T-helper 1 cell treated with Interleukin-12 subunit alpha and Interleukin-12 subunit beta and Interleukin-4 antibody, amounts not matched to agents 30 μg/mL and 1 μg/mL, for 36 hours (primary cell): ENCODE results near the gene RPP40.

ENCODE experiments used
- H3K27ac Mint-ChIP-seq: one replicate; pipeline ENCODE4 v1.8.0; 2021; ENCODE audit warnings: mild to moderate bottlenecking, mixed read lengths
- H3K27me3 Mint-ChIP-seq: one replicate; pipeline ENCODE4 v1.8.0; 2021; ENCODE audit warnings: low read depth, mixed read lengths
- H3K36me3 Mint-ChIP-seq: one replicate; pipeline ENCODE4 v1.8.0; 2021; ENCODE audit warnings: low read depth, mixed read lengths
- H3K4me1 Mint-ChIP-seq: one replicate; pipeline ENCODE4 v1.8.0; 2021; ENCODE audit warnings: low read depth, mixed read lengths
- H3K4me3 Mint-ChIP-seq: one replicate; pipeline ENCODE4 v1.8.0; 2021; ENCODE audit warnings: mild to moderate bottlenecking, moderate library complexity, mixed read lengths
- H3K9me3 Mint-ChIP-seq: one replicate; pipeline ENCODE4 v1.8.0; 2021; ENCODE audit warnings: mixed read lengths

The RPP40 gene

DNA sequence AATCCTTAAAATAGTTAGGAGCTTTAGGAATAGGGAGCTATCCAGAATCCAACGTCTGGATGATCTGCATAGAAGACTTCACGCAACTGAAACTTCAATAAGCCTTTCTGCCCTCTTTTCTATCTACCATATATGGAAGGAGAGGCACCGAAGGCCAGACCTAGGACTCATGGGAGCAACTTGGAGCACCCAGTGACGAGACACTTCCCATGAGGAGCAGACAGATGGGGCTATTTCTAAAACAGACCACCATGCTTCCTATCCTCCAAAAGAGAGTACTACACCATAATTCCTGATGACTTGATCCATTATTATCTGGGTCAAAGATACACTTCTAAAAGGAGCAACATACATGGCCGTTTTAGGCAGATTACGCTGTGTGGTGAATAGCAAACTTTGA, 6.0 kb downstream of the RPP40 start:
- H3K9me3 Mint-ChIP-seq: no peaks in the 10 kb centered on the region
- H3K36me3 Mint-ChIP-seq: peaks cover 5% of the 10 kb centered on the region
- no peak overlapping the region for H3K4me3 Mint-ChIP-seq
- no peaks in the 10 kb centered on the region for H3K4me1 Mint-ChIP-seq
- no peak overlapping the region for H3K27ac Mint-ChIP-seq
- no peaks in the 10 kb centered on the region for H3K27me3 Mint-ChIP-seq

DNA sequence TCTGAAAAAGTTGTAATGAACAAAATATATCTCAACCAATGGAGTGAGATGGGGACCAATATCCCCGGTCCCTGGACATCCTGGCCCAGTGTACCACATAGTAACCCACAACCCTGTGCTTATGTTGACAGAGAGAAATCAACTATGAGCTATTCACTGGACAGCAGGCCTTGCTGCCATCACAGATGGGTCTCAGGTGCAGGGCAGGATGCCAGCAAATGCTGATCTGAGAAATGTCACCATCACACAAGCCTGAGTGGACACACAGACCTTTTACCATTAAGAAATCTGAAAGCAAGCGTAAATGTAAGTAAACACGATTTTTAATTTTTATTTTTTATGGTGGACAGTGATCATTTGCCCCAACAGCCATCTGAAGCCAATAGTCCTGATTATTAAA, 9.1 kb downstream of the RPP40 start:
- H3K9me3 Mint-ChIP-seq: no peaks in the 10 kb centered on the region
- H3K4me3 Mint-ChIP-seq: no peak overlapping the region
- H3K27me3 Mint-ChIP-seq: no peaks in the 10 kb centered on the region
- H3K27ac Mint-ChIP-seq: no peak overlapping the region
- peaks cover 7% of the 10 kb centered on the region for H3K36me3 Mint-ChIP-seq
- no peaks in the 10 kb centered on the region for H3K4me1 Mint-ChIP-seq

DNA sequence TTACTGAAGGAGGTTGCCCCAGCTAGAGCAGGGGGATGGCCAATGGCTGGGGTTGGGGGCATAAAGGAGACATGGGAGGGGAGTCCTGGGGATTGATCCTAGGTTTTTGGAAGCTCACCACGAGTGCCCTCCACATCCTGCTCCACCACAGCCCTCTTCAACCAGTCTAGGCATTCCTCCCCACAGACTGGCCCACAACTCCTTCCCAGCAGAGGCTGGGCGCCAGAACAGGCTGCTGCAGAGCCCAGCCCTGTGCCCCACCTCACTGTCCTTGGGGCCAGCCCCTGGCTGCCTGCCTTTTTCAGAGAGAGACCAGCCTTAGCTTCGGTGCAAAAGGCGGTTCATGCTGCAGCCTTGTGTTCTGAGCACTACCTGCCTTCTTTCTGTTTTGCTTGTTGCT, 16.4 kb downstream of the RPP40 start:
- H3K4me3 Mint-ChIP-seq: no peak overlapping the region
- H3K27ac Mint-ChIP-seq: no peak overlapping the region
- H3K9me3 Mint-ChIP-seq: no peaks in the 10 kb centered on the region
- no peaks in the 10 kb centered on the region for H3K4me1 Mint-ChIP-seq
- peaks cover 2% of the 10 kb centered on the region for H3K36me3 Mint-ChIP-seq
- H3K27me3 Mint-ChIP-seq: no peaks in the 10 kb centered on the region

DNA sequence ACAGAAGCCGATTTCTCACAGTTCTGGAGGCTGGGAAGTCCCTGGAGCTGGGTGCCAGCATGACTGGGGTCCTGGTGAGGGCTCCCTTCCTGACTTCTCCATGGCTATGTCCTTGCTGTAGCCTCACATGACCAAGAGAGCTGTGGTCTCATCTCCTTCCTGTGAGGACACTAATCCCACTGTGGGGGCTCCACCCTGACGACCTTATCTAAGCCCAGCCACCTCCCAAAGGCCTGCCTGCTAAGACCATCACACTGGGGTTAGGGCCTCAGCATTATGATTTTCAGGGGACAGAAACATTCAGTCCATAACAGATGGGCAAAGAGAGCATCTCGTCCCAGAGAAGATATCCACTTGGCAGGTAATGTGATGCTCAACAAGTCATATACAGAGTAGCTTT, 16.8 kb downstream of the RPP40 start:
- H3K27ac Mint-ChIP-seq: no peak overlapping the region
- no peaks in the 10 kb centered on the region for H3K9me3 Mint-ChIP-seq
- H3K4me1 Mint-ChIP-seq: no peaks in the 10 kb centered on the region
- H3K4me3 Mint-ChIP-seq: no peak overlapping the region
- H3K27me3 Mint-ChIP-seq: no peaks in the 10 kb centered on the region
- peaks cover 2% of the 10 kb centered on the region for H3K36me3 Mint-ChIP-seq

DNA sequence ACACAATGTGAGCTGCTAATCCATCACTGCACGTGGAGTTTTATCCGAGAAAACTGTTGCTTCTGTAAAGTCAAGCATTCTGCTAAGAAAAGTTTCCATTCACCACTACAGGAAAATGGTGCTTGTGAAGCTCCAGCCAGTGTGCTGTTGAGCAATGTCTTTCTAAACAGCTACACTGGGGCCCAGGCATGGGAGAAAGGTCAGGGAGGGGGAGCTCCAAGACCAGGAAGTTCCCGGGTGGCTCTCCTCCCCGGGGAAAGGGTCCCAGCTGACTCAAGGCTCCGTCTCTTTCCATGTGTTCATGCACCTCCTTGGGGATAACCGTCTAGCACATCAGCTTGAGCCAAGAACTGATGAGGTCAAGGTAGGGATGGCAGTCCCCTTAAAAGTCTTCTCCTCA, 20.5 kb downstream of the RPP40 start:
- no peak overlapping the region for H3K27ac Mint-ChIP-seq
- H3K27me3 Mint-ChIP-seq: no peaks in the 10 kb centered on the region
- H3K4me1 Mint-ChIP-seq: no peaks in the 10 kb centered on the region
- H3K36me3 Mint-ChIP-seq: no peaks in the 10 kb centered on the region
- H3K9me3 Mint-ChIP-seq: peaks cover 13% of the 10 kb centered on the region
- H3K4me3 Mint-ChIP-seq: no peak overlapping the region

DNA sequence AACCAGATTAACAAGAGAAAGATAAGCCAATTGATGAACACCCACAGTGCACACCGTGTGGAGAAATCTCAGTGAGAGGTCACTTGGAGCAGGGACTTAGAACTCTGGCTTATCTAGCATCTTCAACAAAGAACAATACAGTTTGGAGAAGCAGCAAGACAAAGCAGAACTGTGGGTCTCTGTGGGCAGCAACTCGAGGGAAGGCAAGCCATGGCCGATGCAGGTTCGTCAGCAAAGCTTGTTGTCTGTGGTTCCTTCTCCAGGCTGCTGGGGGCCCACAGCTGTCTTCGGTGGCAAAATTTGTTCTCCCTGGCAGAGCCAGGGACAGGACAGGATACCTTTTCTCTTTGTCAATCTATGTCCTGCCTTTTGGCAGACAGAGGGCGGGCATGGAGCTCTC, 22.1 kb downstream of the RPP40 start:
- no peak overlapping the region for H3K27ac Mint-ChIP-seq
- no peak overlapping the region for H3K4me3 Mint-ChIP-seq
- H3K36me3 Mint-ChIP-seq: no peaks in the 10 kb centered on the region

DNA sequence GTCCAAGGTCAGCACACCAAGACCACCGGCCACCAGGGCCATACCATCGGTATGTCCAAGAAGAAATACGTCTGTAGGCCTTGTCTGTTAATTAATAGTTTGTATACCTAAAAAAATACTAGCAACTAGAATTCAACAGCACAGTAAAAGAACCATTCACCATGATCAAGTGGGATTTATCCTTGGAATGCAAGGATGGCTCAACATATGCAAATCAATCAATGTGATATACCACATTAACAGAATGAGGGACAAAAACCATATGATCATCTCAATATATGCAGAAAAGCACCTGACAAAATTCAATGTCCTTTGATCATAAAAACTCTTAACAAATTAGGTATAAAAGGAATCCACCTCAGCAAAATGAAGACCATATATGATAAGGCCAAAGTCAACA, 24.4 kb downstream of the RPP40 start:
- Mint-ChIP-seq H3K9me3 (peaks cover 13% of the 10 kb centered on the region), H3K27ac (no peak overlapping the region), H3K36me3 (no peaks in the 10 kb centered on the region), H3K4me3 (no peak overlapping the region), H3K4me1 (no peaks in the 10 kb centered on the region), H3K27me3 (no peaks in the 10 kb centered on the region)

More for the DNA sequence above, 22.1 kb downstream of the RPP40 start:
- no peaks in the 10 kb centered on the region for H3K4me1 Mint-ChIP-seq
- H3K9me3 Mint-ChIP-seq: peaks cover 13% of the 10 kb centered on the region
- no peaks in the 10 kb centered on the region for H3K27me3 Mint-ChIP-seq

DNA sequence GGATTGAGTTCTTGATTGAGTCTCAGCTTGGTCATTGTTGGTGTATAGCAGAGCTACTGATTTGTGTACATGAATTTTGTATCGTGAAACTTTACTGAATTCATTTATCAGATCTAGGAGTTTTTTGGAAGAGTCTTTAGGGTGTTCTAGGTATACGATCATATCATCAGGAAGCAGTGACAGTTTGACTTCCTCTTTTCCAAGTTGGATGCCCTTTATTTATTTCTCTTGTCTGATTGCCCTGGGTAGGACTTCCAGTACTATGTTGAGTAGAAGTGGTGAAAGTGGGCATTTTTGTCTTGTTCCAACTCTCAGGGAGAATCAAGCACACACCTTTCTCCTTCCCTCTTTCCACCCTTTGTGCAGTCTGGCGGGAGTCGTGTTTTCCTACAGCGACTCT, 26.4 kb downstream of the RPP40 start:
- Mint-ChIP-seq H3K9me3 (peaks cover 13% of the 10 kb centered on the region), H3K4me1 (no peaks in the 10 kb centered on the region), H3K27me3 (no peaks in the 10 kb centered on the region), H3K27ac (no peak overlapping the region), H3K36me3 (no peaks in the 10 kb centered on the region), H3K4me3 (no peak overlapping the region)

DNA sequence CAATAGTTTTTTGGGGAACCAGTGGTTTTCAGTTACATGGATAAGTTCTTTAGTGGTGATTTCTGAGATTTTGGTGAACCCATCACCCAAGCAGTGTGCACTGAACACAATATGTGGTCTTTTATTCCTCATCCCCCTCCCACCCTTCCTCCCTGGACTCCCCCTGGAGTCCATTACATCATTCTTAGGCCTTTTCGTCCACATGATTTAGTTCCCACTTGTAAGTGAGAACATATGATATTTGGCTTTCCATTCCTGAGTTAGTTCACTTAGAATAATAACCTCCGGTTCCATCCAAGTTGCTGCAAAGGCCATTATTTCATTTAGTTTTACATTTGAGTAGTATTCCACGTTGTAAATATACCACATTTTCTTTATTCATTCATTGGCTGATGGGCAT, 28.3 kb downstream of the RPP40 start:
- no peaks in the 10 kb centered on the region for H3K4me1 Mint-ChIP-seq
- no peak overlapping the region for H3K27ac Mint-ChIP-seq
- H3K27me3 Mint-ChIP-seq: no peaks in the 10 kb centered on the region
- H3K36me3 Mint-ChIP-seq: no peaks in the 10 kb centered on the region
- H3K4me3 Mint-ChIP-seq: no peak overlapping the region
- H3K9me3 Mint-ChIP-seq: peaks cover 9% of the 10 kb centered on the region

DNA sequence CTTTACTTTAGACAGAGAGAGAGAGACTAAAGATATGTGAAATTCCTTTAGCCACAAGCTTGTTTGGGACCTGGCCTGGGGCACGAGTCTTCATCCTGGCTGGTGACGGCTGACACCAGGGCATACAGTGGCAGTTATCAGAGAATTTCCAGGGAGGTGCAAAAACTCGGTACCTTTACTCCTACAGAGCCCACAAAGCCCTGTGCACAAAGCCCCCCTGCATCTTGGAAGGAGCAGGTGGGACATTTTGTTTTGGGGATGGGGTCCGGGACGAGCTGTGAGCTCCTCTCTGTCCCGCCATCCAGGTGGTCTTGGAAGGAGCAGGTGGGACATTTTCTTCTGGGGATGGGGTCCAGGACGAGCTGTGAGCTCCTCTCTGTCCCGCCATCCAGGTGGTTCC, 28.9 kb downstream of the RPP40 start:
- peaks cover 5% of the 10 kb centered on the region for H3K9me3 Mint-ChIP-seq
- no peak overlapping the region for H3K4me3 Mint-ChIP-seq
- H3K36me3 Mint-ChIP-seq: no peaks in the 10 kb centered on the region
- H3K27me3 Mint-ChIP-seq: no peaks in the 10 kb centered on the region
- no peak overlapping the region for H3K27ac Mint-ChIP-seq
- no peaks in the 10 kb centered on the region for H3K4me1 Mint-ChIP-seq

DNA sequence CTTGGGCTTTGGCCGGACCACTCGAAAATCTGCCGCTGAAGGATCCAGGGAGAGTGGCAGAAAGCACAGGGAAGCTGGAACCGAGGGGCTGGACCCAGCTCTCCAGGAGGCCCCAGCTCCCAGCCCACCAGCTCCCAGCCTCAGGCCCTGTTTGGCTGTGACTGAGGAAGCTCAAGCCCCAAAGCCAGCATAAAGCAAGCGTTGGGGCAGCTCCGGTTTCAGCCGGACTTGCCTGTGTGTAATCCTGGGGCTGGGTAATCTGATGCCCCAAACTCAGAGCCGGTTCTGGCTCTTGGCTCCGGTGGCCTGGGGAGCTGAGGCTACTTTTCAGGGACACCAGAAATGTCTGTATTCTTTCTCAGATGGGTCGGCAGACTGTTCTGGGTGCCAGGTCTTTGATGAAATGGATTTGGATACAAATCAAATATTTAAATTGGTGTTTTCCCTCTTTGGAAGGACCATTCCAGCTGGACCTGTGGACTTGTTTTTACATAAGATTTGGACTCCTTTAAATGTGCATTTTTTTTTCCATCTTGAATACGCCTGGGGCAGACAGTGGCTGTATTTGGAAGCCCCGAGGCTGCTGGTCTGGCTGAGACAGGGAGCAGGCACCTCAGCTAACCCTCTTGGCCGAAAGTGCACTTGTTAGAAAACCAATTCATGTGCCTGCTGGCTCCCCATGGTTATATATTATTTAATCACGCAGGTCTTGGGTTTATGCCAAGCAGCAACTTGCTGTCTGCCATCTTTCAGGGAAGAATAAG, 29.7 kb downstream of the RPP40 start:
- Mint-ChIP-seq H3K9me3 (no peaks in the 10 kb centered on the region), H3K36me3 (no peaks in the 10 kb centered on the region), H3K4me1 (no peaks in the 10 kb centered on the region), H3K27ac (no peak overlapping the region), H3K27me3 (no peaks in the 10 kb centered on the region), H3K4me3 (no peak overlapping the region)

DNA sequence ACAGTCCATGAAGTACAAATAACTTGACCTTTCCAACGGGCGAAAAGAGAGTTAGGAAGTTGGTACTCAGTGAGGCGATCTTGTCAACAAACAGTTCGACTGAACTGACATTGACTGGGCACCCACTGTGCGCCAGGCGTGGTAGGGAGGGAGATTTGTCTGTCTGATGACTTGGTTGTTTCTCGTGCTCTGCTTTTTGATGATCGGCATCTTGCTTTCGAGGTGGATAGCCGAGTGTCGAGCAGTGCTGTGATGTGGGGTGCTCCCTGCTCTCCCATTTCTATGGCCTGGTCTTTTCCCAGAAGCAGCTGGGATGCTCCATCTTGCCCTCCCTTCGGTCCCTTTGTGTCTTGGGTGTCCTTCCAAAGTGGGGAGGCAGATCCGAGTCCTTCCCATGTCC, 30.4 kb downstream of the RPP40 start:
- H3K27ac Mint-ChIP-seq: no peak overlapping the region
- H3K4me1 Mint-ChIP-seq: no peaks in the 10 kb centered on the region
- H3K36me3 Mint-ChIP-seq: no peaks in the 10 kb centered on the region
- no peaks in the 10 kb centered on the region for H3K9me3 Mint-ChIP-seq
- no peak overlapping the region for H3K4me3 Mint-ChIP-seq
- H3K27me3 Mint-ChIP-seq: no peaks in the 10 kb centered on the region

DNA sequence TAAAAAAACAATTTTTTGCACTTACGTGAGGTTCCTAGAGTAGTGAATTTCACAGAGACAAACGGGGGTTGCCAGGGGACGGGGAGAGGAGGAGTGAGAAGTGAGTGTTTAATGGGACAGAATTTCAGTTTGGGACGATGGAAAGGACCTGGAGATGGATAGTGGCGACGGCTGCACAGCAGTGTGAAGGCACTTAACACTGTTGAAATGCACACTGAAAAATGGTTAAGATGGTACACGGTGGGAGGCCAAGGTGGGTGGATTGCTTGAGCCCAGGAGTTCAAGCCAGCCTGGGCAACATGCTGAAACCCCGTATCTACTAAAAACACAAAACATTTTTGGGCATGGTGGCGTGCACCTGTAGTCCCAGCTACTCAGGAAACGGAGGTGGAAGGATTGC, 31.4 kb downstream of the RPP40 start:
- no peak overlapping the region for H3K4me3 Mint-ChIP-seq
- no peaks in the 10 kb centered on the region for H3K4me1 Mint-ChIP-seq
- no peaks in the 10 kb centered on the region for H3K27me3 Mint-ChIP-seq
- no peak overlapping the region for H3K27ac Mint-ChIP-seq
- no peaks in the 10 kb centered on the region for H3K9me3 Mint-ChIP-seq
- no peaks in the 10 kb centered on the region for H3K36me3 Mint-ChIP-seq

DNA sequence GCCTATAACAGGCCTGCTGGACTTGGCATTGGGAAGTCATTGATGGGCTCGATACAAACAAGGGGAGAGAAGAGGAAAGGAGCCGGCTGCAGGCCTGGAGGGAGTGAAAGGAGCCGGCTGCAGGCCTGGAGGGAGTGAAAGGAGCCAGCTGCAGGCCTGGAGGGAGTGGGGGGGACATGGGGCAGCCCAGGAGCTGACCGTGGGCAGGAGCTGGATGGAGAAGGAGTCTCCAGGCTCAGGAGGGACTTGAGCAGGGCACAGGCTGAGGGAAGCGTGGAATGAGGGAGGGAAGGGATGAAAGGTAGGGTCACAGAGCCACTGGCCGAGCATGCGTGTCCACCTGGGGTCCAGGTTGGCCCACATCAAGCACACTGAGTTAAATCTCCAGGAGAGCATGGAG, 32.0 kb downstream of the RPP40 start:
- no peak overlapping the region for H3K4me3 Mint-ChIP-seq
- H3K27me3 Mint-ChIP-seq: no peaks in the 10 kb centered on the region
- H3K9me3 Mint-ChIP-seq: no peaks in the 10 kb centered on the region
- no peak overlapping the region for H3K27ac Mint-ChIP-seq
- no peaks in the 10 kb centered on the region for H3K4me1 Mint-ChIP-seq
- no peaks in the 10 kb centered on the region for H3K36me3 Mint-ChIP-seq

DNA sequence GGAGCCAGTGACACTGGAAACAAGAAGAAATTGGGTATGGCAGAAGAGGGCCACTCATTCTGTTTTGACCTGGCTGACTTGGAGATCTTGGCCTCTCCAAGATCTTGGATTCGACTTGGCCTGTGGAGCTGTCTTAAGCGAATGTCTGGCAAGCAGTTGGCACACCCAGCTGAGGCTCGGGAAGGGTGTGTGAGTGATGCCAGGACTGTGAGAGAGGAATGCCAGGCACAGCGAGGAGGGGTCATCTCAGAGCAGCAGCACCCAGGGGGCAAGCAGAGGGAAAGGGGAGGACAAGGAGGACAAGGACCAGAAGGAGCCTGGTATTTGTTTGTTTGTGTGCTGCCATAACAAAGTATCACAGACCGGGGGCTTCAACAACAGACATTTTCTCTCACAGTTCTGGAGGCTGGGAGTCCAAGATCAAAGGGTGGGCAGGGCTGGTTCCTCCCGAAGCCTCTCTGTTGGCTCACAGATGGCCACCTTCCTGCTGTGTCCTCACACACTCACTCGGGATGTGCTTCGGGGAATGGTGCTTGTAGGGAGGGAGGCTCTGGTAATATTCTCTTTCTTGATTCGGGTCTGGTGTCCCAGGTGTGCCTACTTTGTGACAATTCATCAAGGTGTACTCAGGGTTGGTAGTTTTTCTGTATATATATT, 33.0 kb downstream of the RPP40 start:
- no peaks in the 10 kb centered on the region for H3K36me3 Mint-ChIP-seq
- H3K9me3 Mint-ChIP-seq: no peaks in the 10 kb centered on the region
- H3K4me1 Mint-ChIP-seq: no peaks in the 10 kb centered on the region
- H3K4me3 Mint-ChIP-seq: no peak overlapping the region
- no peak overlapping the region for H3K27ac Mint-ChIP-seq
- no peaks in the 10 kb centered on the region for H3K27me3 Mint-ChIP-seq
